ENCODE results near the gene AGBL2.

GRCh38 chr11:47631473-47631872 lies 83.7 kb downstream of the AGBL2 start:
- TF ChIP-seq ELF4 (IDR thresholded peaks at IDR 0.05) (no peak), ARNT (IDR thresholded peaks at IDR 0.05) (no peak), SUZ12 (IDR thresholded peaks at IDR 0.05) (no peak), FOXA1 (IDR thresholded peaks at IDR 0.05) (no peak), LEF1 (IDR thresholded peaks at IDR 0.05; ENCODE audit: borderline replicate concordance) (no peak), BHLHE40 (IDR thresholded peaks at IDR 0.05; ENCODE audit: borderline replicate concordance) (no peak), L3MBTL2 (conservative IDR thresholded peaks at IDR 0.05) (no peak), SP1 (IDR thresholded peaks at IDR 0.05) (no peak), FOXK2 (IDR thresholded peaks at IDR 0.05) (no peak), NFRKB (IDR thresholded peaks at IDR 0.05) (no peak), HDGF (IDR thresholded peaks at IDR 0.05; ENCODE audit: borderline replicate concordance) (no peak), FOXM1 (IDR thresholded peaks at IDR 0.05; ENCODE audit: borderline replicate concordance) (no peak)

Measured in HEK293T (cell line).